PC-9 (cell line): ENCODE measurements around the gene KCNQ1OT1. TPM values are rescaled to one million over a fixed set of nuclear protein-coding genes. Genes with fewer than 3 reads are reported as not detected.

Source experiments
- BruUV-seq: library from RNA; stranded (reverse); fragments of 400-500 nt; replicated peaks from 2 replicates; lab custom pipeline; 2021; lab: Mats Ljungman, UMichigan
- CTCF ChIA-PET: fragments of 300-600 bp; sonication (Branson Sonifier 250); formaldehyde crosslinking; loops from one replicate; lab custom pipeline; 2022; ENCODE audit warnings: antibody characterized with exemption; lab: Charles Lee
- POLR2A ChIA-PET: fragments of 300-600 bp; sonication (Branson Sonifier 250); formaldehyde crosslinking; loops from one replicate; lab custom pipeline; 2022; ENCODE audit warnings: antibody characterized with exemption; ENCODE audit not compliant: unreplicated experiment; lab: Charles Lee
- DNase-seq, 2 experiments: peaks; one replicate each; pipeline versions ENCODE4 v3.0.0 to v3.0.0-alpha.2; 2015 to 2022; ENCODE audit warnings: mixed read lengths in 1 of 2
- H2AFZ ChIP-seq: fragments of 200-600 bp; sonication (generic); 2 replicates; pipeline ENCODE4 v1.8.1; 2017; ENCODE audit warnings: antibody characterized with exemption
- H3F3A ChIP-seq: fragments of 200-600 bp; sonication (generic); 2 replicates; pipeline ENCODE4 v1.8.1; 2017; ENCODE audit warnings: antibody characterized with exemption, mild to moderate bottlenecking, low read depth; ENCODE audit not compliant: insufficient read depth
- H3K27ac ChIP-seq: fragments of 200-600 bp; sonication (generic); 2 replicates; pipeline ENCODE4 v1.6.1; 2016; ENCODE audit warnings: mixed run types
- H3K27me3 ChIP-seq: fragments of 200-600 bp; sonication (generic); 2 replicates; pipeline ENCODE4 v1.6.1; 2016; ENCODE audit warnings: low read depth, mixed run types; ENCODE audit not compliant: insufficient read depth
- H3K36me3 ChIP-seq: fragments of 200-600 bp; sonication (generic); 2 replicates; pipeline ENCODE4 v1.6.1; 2016; ENCODE audit warnings: low read depth, mixed run types
- H3K4me1 ChIP-seq: fragments of 200-600 bp; sonication (generic); replicated peaks from 2 replicates; pipeline ENCODE4 v1.6.1; 2016; ENCODE audit warnings: mixed run types; ENCODE audit not compliant: insufficient read depth
- H3K4me2 ChIP-seq: fragments of 200-600 bp; sonication (generic); 2 replicates; pipeline ENCODE4 v1.6.1; 2017; ENCODE audit warnings: mixed run types
- H3K4me3 ChIP-seq: fragments of 200-600 bp; sonication (generic); 2 replicates; pipeline ENCODE4 v1.6.1; 2016; ENCODE audit warnings: mixed run types
- H3K79me2 ChIP-seq: fragments of 200-600 bp; sonication (generic); 2 replicates; pipeline ENCODE4 v1.6.1; 2017; ENCODE audit warnings: low read depth, mixed run types
- H3K9me2 ChIP-seq: fragments of 200-600 bp; sonication (generic); 2 replicates; pipeline ENCODE4 v1.8.1; 2017; ENCODE audit warnings: mild to moderate bottlenecking; ENCODE audit not compliant: insufficient read depth
- H3K9me3 ChIP-seq: fragments of 200-600 bp; sonication (generic); 2 replicates; pipeline ENCODE4 v1.8.1; 2016; ENCODE audit warnings: low read depth; ENCODE audit not compliant: insufficient read depth
- H4K20me1 ChIP-seq: fragments of 200-600 bp; sonication (generic); 2 replicates; pipeline ENCODE4 v1.8.1; 2017; ENCODE audit not compliant: insufficient read depth
- EZH2 ChIP-seq: fragments of 200-600 bp; sonication (generic); IDR thresholded peaks from 2 replicates; pipeline ENCODE4 v1.8.0; 2017; ENCODE audit warnings: antibody characterized with exemption, low read depth
- intact Hi-C: fragments of 100-400 bp; cut with micrococcal nuclease; formaldehyde crosslinking; loops from one replicate; pipeline ENCODE4 v1.10.0; 2022; ENCODE audit not compliant: unreplicated experiment
- total RNA-seq: library from RNA; stranded (reverse); gene quantifications from 2 replicates; pipeline ENCODE4 v1.2.3, GENCODE V29; 2021
- TF ChIP-seq, protein P1 (sequence below): fragments of 200-600 bp; sonication (generic); conservative IDR thresholded peaks from 2 replicates; pipeline ENCODE4 v1.6.1; 2017; ENCODE audit warnings: mixed run types, antibody characterized with exemption, mild to moderate bottlenecking, moderate library complexity

KCNQ1OT1 gene
- total RNA-seq, 1 experiment from 2014 or later = 3.4 TPM

DNA sequence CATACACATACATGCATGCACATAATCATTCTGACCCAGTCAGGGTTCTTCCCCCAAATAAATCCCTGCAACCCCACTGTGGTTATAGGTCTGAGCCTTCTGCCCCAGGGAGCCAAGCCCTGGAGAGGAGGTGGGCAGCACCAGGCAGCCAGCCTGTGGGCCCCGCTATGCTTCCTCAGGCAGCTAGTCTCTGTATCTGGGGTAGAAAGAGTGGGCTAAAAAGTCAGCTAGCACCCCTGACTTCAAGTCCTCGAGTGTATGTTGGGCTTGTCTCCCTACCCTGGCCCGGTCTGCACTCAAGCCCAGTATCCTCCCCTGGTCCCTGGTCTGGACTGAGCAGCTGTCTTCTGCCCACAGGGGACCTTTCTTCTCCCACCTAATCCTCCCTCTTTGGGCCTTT is 28.0 kb downstream of the KCNQ1OT1 start:
- intact Hi-C loops = no loop called here
- Histone ChIP-seq H3K27me3 (no peaks in the 10 kb centered on the region), H3K4me2 (no peak overlapping the region), H3K9me2 (no peaks in the 10 kb centered on the region), H3K79me2 (no peaks in the 10 kb centered on the region), H3K4me3 (no peak overlapping the region), H3F3A (no peaks in the 10 kb centered on the region), H3K4me1 (no peaks in the 10 kb centered on the region), H2AFZ (no peak overlapping the region), H3K36me3 (no peaks in the 10 kb centered on the region), H3K27ac (no peak overlapping the region), H3K9me3 (no peaks in the 10 kb centered on the region), H4K20me1 (no peaks in the 10 kb centered on the region)
- no peak for DNase-seq
- no TSS peak for BruUV-seq
- ChIA-PET POLR2A (no interaction called here), CTCF (no interaction called here)
- TF ChIP-seq, protein P1, sequence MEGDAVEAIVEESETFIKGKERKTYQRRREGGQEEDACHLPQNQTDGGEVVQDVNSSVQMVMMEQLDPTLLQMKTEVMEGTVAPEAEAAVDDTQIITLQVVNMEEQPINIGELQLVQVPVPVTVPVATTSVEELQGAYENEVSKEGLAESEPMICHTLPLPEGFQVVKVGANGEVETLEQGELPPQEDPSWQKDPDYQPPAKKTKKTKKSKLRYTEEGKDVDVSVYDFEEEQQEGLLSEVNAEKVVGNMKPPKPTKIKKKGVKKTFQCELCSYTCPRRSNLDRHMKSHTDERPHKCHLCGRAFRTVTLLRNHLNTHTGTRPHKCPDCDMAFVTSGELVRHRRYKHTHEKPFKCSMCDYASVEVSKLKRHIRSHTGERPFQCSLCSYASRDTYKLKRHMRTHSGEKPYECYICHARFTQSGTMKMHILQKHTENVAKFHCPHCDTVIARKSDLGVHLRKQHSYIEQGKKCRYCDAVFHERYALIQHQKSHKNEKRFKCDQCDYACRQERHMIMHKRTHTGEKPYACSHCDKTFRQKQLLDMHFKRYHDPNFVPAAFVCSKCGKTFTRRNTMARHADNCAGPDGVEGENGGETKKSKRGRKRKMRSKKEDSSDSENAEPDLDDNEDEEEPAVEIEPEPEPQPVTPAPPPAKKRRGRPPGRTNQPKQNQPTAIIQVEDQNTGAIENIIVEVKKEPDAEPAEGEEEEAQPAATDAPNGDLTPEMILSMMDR = no peak
- no peak for TF ChIP-seq EZH2

DNA sequence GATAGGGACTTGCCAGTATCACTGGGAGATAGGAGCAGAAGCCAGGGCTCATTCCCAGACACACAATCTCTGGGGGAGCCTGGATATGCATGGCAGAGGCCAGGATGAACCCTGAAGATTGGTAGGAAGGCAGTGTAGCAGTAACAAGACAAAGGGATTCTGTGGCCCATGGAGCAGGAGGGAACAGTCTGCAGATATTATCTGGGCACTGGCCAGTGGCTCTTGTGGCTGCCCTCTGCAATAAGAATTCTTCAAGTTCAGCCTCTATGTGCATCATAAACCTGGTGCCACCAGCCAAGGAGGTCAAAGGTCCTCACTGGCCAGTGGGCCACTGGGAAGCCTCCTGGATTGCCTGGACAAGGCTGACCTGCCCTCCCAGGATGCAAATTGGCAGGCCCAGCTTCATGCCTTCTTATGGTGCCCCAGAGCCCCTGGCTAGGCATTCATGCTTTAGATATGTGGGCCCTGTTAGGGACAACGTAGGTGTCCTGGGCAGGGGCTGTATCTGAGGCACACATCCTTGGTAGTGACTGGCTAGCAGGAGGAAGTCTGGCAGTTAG is 29.2 kb downstream of the KCNQ1OT1 start:
- intact Hi-C loops = no loop called here
- no peaks in the 10 kb centered on the region for H3K79me2 ChIP-seq
- ChIA-PET POLR2A (no interaction called here), CTCF (no interaction called here)
- H3K4me1 ChIP-seq = no peaks in the 10 kb centered on the region
- no peak overlapping the region for H3K4me2 ChIP-seq
- no peak overlapping the region for H3K4me3 ChIP-seq
- no peaks in the 10 kb centered on the region for H3F3A ChIP-seq
- no peaks in the 10 kb centered on the region for H3K9me2 ChIP-seq
- DNase-seq = no peak
- H2AFZ ChIP-seq = no peak overlapping the region
- no peaks in the 10 kb centered on the region for H3K36me3 ChIP-seq
- no peaks in the 10 kb centered on the region for H4K20me1 ChIP-seq
- no TSS peak for BruUV-seq
- H3K27me3 ChIP-seq = no peaks in the 10 kb centered on the region
- no peak for TF ChIP-seq EZH2
- TF ChIP-seq, protein P1 = no peak
- no peaks in the 10 kb centered on the region for H3K9me3 ChIP-seq
- no peak overlapping the region for H3K27ac ChIP-seq

DNA sequence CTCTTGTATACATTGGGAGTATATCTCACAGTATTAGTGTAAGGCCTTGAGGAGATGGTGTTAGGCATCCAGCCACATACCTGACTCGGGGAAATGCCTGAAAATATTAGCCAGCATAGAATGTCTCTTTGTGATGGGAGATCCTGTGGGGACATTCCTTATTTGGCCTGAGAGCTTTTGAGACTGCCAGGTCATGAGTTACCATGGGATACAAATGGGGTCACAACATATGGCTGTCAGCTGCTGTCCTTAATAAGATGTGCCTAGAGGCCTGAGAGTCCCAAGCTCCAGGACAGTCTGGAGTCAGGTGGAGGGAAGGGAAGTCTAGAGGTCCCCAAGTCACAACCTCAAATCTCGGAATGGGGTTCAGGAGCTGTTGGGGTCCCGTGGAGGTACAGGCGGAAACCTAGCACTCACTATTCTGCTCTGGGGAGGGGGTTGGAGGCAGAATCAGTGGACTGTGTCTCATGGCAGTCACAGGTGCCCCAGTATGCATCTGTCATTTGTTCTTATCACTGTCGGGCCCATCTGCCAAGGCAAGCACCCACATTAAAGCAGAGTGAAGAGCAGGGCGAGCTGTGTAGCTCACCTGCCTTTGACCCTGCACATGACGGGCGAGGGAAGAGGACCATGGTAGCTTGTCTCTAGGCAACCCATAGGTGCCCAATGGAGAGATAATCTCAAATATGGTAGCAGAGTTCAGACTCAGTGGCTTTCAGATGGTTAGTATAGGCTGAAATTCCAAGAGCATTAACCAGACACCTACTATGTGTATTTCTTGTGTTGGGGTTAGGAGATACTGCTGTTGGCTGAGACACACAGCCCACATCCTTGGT is 29.9 kb downstream of the KCNQ1OT1 start:
- CTCF ChIA-PET = no interaction called here
- no peak for DNase-seq
- H3K79me2 ChIP-seq = no peaks in the 10 kb centered on the region
- H3F3A ChIP-seq = no peaks in the 10 kb centered on the region
- POLR2A ChIA-PET = no interaction called here
- BruUV-seq = no TSS peak
- no peaks in the 10 kb centered on the region for H3K9me2 ChIP-seq
- no peak overlapping the region for H3K27ac ChIP-seq
- no peaks in the 10 kb centered on the region for H4K20me1 ChIP-seq
- no peaks in the 10 kb centered on the region for H3K4me1 ChIP-seq
- no peaks in the 10 kb centered on the region for H3K9me3 ChIP-seq
- no peak overlapping the region for H2AFZ ChIP-seq
- TF ChIP-seq EZH2 = no peak
- TF ChIP-seq, protein P1 = no peak
- H3K27me3 ChIP-seq = no peaks in the 10 kb centered on the region
- no peaks in the 10 kb centered on the region for H3K36me3 ChIP-seq
- H3K4me2 ChIP-seq = no peak overlapping the region
- intact Hi-C loops = no loop called here
- H3K4me3 ChIP-seq = no peak overlapping the region
